HK-2 (cell line): ENCODE data around the gene DICER1.
"Not testable (repeated sequence)": the region's sequence is repeated elsewhere in the genome, so short reads cannot be mapped to it uniquely, and the experiment has no call there.

Experiments used
- DNase-seq: peaks from one replicate; pipeline ENCODE4 v3.0.0-alpha.2; 2018; ENCODE audit not compliant: unreplicated experiment

DICER1 gene

GRCh38 chr14:95157327-95158189 lies at the start of gene DICER1:
TSS of gene DICER1 (minus strand) at chr14:95157529. CDS start at chr14:95133458, 24,071 bp downstream.
- DNase-seq: peak; percentile 98

- DNase-seq: no peak
These were observed 49.2 kb upstream of the DICER1 start for GRCh38 chr14:95206534-95206933.

GRCh38 chr14:95204705-95205104 lies 47.4 kb upstream of the DICER1 start:
- no peak for DNase-seq

- DNase-seq: not testable (repeated sequence)
These were observed 44.4 kb upstream of the DICER1 start for GRCh38 chr14:95201745-95202144.

GRCh38 chr14:95200404-95200803 lies 43.1 kb upstream of the DICER1 start:
- DNase-seq: peak; percentile 36

GRCh38 chr14:95199298-95199983 lies 42.1 kb upstream of the DICER1 start:
- DNase-seq: no peak

- DNase-seq: no peak
These were observed 41.0 kb upstream of the DICER1 start for GRCh38 chr14:95198320-95198719.

- no peak for DNase-seq
These were observed 40.2 kb upstream of the DICER1 start for GRCh38 chr14:95197551-95197950.

GRCh38 chr14:95196826-95197545 lies 39.7 kb upstream of the DICER1 start:
- no peak for DNase-seq

GRCh38 chr14:95196268-95196667 lies 38.9 kb upstream of the DICER1 start:
- DNase-seq: no peak

GRCh38 chr14:95195031-95195430 lies 37.7 kb upstream of the DICER1 start:
- no peak for DNase-seq

GRCh38 chr14:95193081-95193480 lies 35.8 kb upstream of the DICER1 start:
- DNase-seq: no peak

- DNase-seq: no peak
These were observed 35.0 kb upstream of the DICER1 start for GRCh38 chr14:95192311-95192710.

GRCh38 chr14:95191445-95192199 lies 34.3 kb upstream of the DICER1 start:
- DNase-seq: no peak

GRCh38 chr14:95190857-95191256 lies 33.5 kb upstream of the DICER1 start:
- DNase-seq: no peak

- no peak for DNase-seq
These were observed 33.1 kb upstream of the DICER1 start for GRCh38 chr14:95190346-95190840.

- no peak for DNase-seq
These were observed 32.2 kb upstream of the DICER1 start for GRCh38 chr14:95189367-95190132.

- DNase-seq: no peak
These were observed 31.1 kb upstream of the DICER1 start for GRCh38 chr14:95188380-95188779.

GRCh38 chr14:95185767-95186392 lies 28.6 kb upstream of the DICER1 start:
- DNase-seq: no peak
